ENCODE measurements around the gene PPM1E.

DNA sequence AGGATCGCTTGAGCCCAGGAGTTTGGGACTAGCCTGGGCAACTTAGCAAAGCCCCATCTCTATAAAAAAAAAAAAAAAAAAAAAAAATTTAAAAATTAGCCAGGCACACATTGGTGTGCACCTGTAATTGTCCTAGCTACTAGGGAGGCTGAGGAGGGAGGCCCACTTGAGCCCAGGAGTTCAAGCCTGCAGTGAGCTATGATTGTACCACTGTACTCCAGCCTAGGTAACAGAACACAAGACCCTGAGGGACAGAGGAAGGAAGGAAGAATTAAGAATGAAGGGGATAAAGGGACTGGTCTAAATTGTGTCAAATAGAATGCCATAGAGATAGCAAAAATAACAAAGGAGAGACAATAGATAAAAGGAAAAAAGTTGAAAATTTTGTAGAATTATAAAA, 248.2 kb downstream of the PPM1E start:
- TF ChIP-seq, protein P1, sequence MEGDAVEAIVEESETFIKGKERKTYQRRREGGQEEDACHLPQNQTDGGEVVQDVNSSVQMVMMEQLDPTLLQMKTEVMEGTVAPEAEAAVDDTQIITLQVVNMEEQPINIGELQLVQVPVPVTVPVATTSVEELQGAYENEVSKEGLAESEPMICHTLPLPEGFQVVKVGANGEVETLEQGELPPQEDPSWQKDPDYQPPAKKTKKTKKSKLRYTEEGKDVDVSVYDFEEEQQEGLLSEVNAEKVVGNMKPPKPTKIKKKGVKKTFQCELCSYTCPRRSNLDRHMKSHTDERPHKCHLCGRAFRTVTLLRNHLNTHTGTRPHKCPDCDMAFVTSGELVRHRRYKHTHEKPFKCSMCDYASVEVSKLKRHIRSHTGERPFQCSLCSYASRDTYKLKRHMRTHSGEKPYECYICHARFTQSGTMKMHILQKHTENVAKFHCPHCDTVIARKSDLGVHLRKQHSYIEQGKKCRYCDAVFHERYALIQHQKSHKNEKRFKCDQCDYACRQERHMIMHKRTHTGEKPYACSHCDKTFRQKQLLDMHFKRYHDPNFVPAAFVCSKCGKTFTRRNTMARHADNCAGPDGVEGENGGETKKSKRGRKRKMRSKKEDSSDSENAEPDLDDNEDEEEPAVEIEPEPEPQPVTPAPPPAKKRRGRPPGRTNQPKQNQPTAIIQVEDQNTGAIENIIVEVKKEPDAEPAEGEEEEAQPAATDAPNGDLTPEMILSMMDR (IDR thresholded peaks at IDR 0.05): no peak
- TF ChIP-seq EP300 (IDR thresholded peaks at IDR 0.05): no peak
- no peak for TF ChIP-seq POLR2A (IDR thresholded peaks at IDR 0.05)
